Measurements from ENCODE around the gene CDC7.
A peak's percentile ranks its signal among the peaks of the same experiment; 100 is the strongest.

CDC7 gene

GRCh38 chr1:91549041-91549735 is 48.5 kb downstream of the CDC7 start:
- DNase-seq (ENCODE audit: low read depth) = no peak

GRCh38 chr1:91550961-91551360 is 50.3 kb downstream of the CDC7 start:
- no peak for DNase-seq (ENCODE audit: low read depth)

- DNase-seq (ENCODE audit: low read depth) = no peak
Measured at GRCh38 chr1:91552091-91552490, 51.4 kb downstream of the CDC7 start.

- no peak for DNase-seq (ENCODE audit: low read depth)
Measured at GRCh38 chr1:91552596-91552995, 51.9 kb downstream of the CDC7 start.

GRCh38 chr1:91553177-91553591 is 52.5 kb downstream of the CDC7 start:
- DNase-seq (ENCODE audit: low read depth) = peak; percentile 68

- DNase-seq (ENCODE audit: low read depth) = no peak
Measured at GRCh38 chr1:91555074-91555730, 54.6 kb downstream of the CDC7 start.

- DNase-seq (ENCODE audit: low read depth) = no peak
Measured at GRCh38 chr1:91555821-91556531, 55.3 kb downstream of the CDC7 start.

GRCh38 chr1:91556556-91556955 is 55.9 kb downstream of the CDC7 start:
- no peak for DNase-seq (ENCODE audit: low read depth)

GRCh38 chr1:91557039-91557690 is 56.5 kb downstream of the CDC7 start:
- no peak for DNase-seq (ENCODE audit: low read depth)

- no peak for DNase-seq (ENCODE audit: low read depth)
Measured at GRCh38 chr1:91557826-91558225, 57.2 kb downstream of the CDC7 start.

GRCh38 chr1:91559046-91559750 is 58.5 kb downstream of the CDC7 start:
- no peak for DNase-seq (ENCODE audit: low read depth)

GRCh38 chr1:91559838-91560565 is 59.4 kb downstream of the CDC7 start:
- no peak for DNase-seq (ENCODE audit: low read depth)

GRCh38 chr1:91564888-91565701 is 64.4 kb downstream of the CDC7 start:
- peak; percentile 50 for DNase-seq (ENCODE audit: low read depth)

- no peak for DNase-seq (ENCODE audit: low read depth)
Measured at GRCh38 chr1:91567583-91567982, 66.9 kb downstream of the CDC7 start.

- no peak for DNase-seq (ENCODE audit: low read depth)
Measured at GRCh38 chr1:91568261-91568660, 67.6 kb downstream of the CDC7 start.

- DNase-seq (ENCODE audit: low read depth) = peak; percentile 98
Measured at GRCh38 chr1:91569411-91570119, 68.9 kb downstream of the CDC7 start.

GRCh38 chr1:91570120-91570448 is 69.4 kb downstream of the CDC7 start:
- no peak for DNase-seq (ENCODE audit: low read depth)

GRCh38 chr1:91572044-91572443 is 71.4 kb downstream of the CDC7 start:
- DNase-seq (ENCODE audit: low read depth) = no peak

Measured in GM04503 (cell line).